ENCODE measurements around the gene FAM43B.

DNA sequence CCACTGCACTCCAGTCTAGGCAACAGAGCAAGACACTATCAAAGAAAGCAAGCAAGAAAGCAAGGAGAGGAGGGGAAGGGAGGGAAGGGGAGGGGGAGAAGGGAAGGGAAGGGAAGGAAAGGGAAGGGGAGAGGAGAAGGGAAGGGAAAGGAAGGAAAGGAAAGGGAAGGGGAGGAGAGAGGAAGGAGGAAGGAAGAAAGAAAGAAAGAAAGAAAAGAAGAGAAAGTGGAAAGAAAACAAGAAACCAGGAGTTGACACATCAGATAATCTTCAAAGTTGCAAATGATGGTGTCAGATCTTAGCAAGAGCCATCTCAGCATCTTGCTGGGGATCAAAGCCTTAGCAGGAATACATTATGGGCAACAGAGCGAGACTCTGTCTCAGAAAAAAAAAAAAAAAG lies 21.6 kb downstream of the FAM43B start:
- no peak for TF ChIP-seq EZH2phosphoT487 (IDR thresholded peaks at IDR 0.05; ENCODE audit: borderline replicate concordance, low read depth, low read length)
- TF ChIP-seq, protein P1, sequence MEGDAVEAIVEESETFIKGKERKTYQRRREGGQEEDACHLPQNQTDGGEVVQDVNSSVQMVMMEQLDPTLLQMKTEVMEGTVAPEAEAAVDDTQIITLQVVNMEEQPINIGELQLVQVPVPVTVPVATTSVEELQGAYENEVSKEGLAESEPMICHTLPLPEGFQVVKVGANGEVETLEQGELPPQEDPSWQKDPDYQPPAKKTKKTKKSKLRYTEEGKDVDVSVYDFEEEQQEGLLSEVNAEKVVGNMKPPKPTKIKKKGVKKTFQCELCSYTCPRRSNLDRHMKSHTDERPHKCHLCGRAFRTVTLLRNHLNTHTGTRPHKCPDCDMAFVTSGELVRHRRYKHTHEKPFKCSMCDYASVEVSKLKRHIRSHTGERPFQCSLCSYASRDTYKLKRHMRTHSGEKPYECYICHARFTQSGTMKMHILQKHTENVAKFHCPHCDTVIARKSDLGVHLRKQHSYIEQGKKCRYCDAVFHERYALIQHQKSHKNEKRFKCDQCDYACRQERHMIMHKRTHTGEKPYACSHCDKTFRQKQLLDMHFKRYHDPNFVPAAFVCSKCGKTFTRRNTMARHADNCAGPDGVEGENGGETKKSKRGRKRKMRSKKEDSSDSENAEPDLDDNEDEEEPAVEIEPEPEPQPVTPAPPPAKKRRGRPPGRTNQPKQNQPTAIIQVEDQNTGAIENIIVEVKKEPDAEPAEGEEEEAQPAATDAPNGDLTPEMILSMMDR (conservative IDR thresholded peaks at IDR 0.05; ENCODE audit: low read length), result no peak

All from OCI-LY7 (cell line).